LNCaP clone FGC (cell line): ENCODE measurements around the gene CCDC188.

ENCODE experiments used
- DNase-seq: peaks from one replicate; pipeline ENCODE4 v3.0.0-alpha.2; 2011; ENCODE audit warnings: low read depth
- H3K4me3 ChIP-seq: 2 replicates; pipeline ENCODE4 v1.5.1; 2011; ENCODE audit warnings: mild to moderate bottlenecking, low read depth, low read length, control low read depth
- CTCF ChIP-seq: IDR thresholded peaks from 2 replicates; pipeline ENCODE4 v1.5.1; 2012; ENCODE audit warnings: mild to moderate bottlenecking; ENCODE audit not compliant: control insufficient read depth, insufficient read depth; ENCODE audit errors: extremely low read depth

CCDC188 gene

GRCh38 chr22:20128902-20129746 is 21.7 kb downstream of the CCDC188 start:
- TF ChIP-seq CTCF, result peak; percentile 31
- no peak overlapping the region for H3K4me3 ChIP-seq
- no peak for DNase-seq

GRCh38 chr22:20128619-20128901 is 22.3 kb downstream of the CCDC188 start:
- TF ChIP-seq CTCF, result no peak
- DNase-seq, result no peak

GRCh38 chr22:20127869-20128618 is 22.8 kb downstream of the CCDC188 start:
- no peak overlapping the region for H3K4me3 ChIP-seq
- DNase-seq, result no peak
- TF ChIP-seq CTCF, result no peak

More at GRCh38 chr22:20128619-20128901, 22.3 kb downstream of the CCDC188 start:
- no peak overlapping the region for H3K4me3 ChIP-seq

GRCh38 chr22:20127318-20127868 is 23.5 kb downstream of the CCDC188 start:
- TF ChIP-seq CTCF, result no peak
- H3K4me3 ChIP-seq, result no peak overlapping the region
- no peak for DNase-seq

GRCh38 chr22:20126284-20127029 is 24.4 kb downstream of the CCDC188 start:
- no peak for TF ChIP-seq CTCF
- DNase-seq, result no peak
- H3K4me3 ChIP-seq, result no peak overlapping the region

GRCh38 chr22:20125201-20126174 is 25.4 kb downstream of the CCDC188 start:
- no peak for TF ChIP-seq CTCF
- DNase-seq, result no peak
- no peak overlapping the region for H3K4me3 ChIP-seq
